Measurements from ENCODE around the gene LRP1B.

The LRP1B gene

DNA sequence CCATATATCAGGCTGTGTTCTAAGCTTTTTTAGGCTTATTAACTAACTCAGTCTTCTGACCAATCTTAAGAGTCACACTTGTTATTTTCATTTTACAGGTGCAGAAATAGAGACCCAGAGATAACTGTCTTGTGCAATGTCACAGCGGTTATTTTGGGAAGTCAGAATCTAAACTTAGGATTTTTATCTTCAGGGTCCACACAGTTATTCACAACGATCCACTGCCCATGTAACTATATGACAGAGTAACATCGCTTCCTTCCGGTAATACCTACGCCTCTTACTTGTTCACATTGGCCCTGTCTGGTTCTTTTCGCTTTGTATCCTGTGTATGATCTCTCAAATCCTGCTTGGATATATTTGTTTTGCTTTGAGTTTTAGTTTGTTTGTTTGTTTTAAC lies 631.7 kb downstream of the LRP1B start:
- no peak for DNase-seq

DNA sequence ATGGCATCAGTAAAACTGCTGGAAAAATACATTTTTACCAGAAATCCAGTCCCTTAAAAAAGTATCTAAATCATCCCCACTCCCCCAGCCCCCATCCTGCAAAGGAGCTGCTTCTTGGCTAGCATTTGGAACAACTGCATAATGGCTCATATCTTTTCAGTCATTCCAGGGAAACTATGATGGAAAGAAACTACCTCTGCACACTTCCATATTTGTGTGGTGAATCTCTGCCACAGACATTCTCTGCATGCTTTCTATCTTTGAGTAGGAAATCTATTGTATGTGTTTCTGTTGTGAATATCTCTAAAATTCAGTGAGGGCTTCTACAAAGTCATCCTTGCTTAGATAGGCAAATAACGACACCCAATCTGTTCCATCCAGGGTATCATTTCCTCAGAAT lies 632.3 kb downstream of the LRP1B start:
- DNase-seq: no peak

DNA sequence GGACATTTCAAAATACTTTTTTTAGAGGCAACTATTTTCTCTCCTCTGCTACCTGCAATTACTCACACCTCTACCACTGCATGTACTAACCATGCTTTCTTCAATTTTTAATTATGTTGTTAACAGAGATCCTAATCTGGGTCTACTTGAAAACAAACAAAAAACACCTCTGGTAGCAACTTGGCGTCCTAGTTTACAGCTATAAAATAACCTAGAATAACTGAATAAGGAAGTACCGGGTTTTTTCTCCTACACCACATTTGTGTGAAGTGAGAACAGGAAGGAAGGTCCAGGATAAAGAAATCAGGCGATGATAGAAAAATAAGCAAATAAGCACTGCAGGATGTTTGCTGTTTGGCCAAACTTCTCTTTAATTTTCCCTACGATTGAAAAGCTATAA lies 633.5 kb downstream of the LRP1B start:
- no peak for DNase-seq

DNA sequence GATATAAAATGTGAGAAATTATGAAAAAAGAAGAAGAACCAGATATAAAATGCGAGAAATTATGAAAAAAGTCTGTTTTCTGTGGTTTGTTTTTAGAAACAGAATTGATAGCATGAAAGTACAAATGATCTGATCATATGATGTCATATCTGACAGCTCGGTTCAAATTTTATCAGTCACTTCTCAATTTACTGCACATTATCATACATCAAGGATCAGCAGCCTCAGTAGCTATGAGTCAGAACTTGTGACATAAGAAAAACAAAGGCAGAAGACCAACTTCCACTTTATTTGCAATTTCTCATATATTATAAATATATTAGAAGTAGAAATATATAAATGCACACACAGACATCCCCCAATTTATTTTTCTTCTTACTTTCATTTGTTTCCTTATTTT lies 634.0 kb downstream of the LRP1B start:
- no peak for DNase-seq

DNA sequence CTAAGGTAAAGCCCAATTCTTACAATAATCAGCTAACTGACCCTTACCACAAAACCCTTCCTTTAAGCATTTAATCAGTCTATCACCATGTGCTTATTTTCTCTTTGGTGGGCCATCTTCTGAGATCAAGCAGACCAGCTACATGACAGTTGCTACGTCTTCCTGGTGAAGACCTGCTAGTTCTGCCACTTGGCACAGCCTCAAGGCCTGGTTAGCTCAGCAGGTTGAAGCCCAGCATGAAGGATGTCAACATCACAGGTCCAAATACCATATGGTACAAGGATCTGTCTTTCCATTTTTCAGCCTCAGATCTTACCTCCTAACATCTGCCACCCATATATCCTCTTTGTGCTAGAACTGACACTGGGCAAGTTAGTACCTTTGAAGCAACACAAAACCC lies 636.9 kb downstream of the LRP1B start:
- no peak for DNase-seq

DNA sequence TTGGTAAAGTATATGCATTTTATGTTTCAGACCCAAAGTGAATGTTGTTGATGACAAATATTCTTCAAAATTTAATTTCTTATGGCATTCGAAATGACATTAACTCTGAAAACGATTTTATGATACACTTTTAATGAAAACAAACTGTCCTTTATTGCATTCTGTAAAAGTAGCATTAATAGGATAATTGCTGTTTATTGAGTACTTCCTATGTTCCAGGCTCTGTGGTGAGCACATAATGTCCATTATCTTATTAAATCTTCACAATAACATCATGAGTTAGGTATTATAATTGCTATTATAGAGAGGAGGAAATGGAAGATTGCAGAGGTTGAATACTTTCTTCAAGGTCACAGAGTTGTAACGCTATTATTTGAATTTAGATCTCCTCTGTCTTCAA lies 638.0 kb downstream of the LRP1B start:
- no peak for DNase-seq

DNA sequence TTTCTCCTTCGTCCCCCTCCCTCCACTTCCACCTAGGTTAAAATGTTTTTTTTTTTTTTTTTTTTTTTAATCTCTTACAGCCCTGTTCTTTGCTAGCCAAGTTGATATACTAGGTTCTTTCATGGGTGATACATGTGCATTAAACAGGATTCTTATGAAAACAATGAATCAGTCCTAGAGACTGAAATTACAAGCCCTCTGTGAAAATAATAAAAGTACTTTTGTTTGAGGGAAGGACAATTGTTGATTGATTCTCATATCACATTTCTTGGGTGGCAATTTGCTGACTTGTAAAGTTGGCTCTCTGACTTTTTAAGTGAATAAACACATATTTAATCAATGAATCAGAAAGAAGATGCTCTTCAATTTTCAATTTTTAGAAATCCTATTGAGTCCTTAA lies 639.9 kb downstream of the LRP1B start:
- no peak for DNase-seq

DNA sequence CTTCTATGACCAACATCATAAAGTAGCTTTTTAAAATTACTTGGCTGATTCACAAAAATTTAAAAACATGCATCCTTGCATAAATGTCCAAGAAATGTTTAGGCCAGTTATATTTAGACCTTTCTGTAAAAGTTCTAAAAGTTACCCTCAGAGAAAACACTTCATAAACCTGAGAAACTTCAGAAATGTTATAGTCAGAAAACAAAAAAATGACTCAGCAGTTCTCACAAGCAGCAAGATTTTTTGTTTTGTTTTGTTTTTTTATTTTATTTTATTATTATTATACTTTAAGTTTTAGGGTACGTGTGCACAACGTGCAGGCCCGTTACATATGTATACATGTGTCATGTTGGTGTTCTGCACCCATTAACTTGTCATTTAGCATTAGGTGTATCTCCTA lies 648.1 kb downstream of the LRP1B start:
- no peak for DNase-seq

DNA sequence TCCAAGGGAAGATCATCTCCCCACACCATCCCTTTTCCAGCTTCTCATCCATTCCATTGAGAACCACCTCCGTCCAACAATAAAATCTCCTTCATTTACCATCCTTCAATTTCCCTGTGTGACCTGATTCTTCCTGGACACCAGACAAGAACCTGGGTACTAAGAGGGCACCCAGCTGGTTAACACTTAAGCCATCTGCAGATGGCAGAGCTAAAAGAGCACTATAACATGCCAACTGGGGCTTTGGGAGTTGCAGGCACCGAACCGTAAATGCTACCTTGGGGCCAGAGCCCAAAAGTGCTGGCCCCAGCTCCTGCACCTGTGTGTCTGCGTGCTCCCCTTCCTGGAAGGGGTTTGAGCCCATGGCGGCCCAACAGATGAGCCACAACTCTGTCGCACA lies 655.0 kb downstream of the LRP1B start:
- no peak for DNase-seq

DNA sequence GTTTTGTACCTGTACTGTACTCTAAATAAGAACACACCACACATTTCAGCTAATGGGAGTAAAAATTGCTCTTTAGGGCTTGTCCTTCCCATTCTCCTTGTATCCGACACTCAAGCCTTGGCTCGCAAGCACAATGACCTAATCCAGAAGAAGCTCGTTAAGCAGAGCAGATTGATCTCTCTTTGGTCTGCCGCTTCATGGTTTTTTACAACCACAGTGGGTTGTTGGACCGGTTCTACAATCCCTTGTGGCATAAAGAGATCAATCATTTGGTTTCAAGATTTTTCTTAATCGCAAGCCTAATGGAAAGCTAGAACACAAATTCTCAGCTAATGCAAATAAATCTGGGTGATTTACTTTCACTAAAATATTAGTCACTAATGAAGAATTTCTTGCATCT lies 662.1 kb downstream of the LRP1B start:
- no peak for DNase-seq

DNA sequence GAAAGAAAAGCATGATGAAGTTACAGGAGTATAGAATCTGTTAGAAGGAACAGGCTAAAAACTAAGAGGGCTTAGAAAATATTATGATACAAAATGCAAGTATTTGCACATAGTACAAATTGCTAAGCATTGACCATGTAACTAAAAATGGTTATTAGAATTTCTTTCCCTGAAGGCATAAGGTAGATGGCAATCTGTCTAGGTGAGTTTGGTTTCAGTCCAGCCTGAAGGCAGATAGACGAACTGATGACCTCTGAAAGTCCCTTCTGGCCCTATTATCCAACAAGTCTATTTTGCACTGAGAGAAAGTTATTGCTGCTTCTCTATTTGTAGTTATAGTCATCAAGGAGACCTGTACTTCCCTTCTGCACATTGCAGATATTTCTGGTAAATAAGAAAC lies 663.5 kb downstream of the LRP1B start:
- no peak for DNase-seq

DNA sequence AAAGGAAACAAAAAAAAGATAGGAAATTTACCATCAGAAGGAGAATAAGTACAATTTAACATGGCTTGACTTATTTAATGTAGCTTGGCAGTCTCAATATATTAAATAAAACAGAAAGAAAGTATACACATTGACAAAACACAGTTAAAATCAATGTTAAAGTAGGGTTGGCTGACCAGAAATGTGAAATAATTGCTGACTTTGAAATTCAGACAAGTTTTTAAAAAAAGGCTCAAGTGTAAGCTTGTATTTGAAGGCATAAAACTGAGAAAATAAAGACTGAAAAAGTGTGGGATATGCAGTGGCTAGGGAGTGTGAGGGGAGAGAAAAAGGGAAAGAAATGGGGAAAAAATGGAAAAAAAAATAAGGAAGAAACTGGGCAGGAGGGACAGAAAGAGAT lies 665.8 kb downstream of the LRP1B start:
- DNase-seq: no peak

DNA sequence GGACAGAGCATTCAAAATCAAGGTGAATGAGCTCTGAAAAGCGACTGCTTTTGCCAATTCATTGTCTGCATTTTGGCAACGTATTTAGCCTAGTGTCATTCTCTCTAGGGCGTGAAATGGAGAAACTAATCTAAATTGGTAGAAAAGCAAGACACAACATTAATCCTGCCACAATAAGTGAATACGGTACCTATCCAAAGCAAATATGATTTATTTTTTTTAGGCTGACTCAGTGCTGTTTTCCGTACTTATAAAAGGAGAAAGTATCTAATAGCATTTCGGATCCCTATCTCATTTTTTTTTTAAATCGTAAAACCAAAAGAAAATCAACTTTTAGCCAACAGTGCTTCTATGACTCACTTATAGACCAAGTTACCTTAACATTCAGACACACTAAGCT lies 672.5 kb downstream of the LRP1B start:
- DNase-seq: no peak

DNA sequence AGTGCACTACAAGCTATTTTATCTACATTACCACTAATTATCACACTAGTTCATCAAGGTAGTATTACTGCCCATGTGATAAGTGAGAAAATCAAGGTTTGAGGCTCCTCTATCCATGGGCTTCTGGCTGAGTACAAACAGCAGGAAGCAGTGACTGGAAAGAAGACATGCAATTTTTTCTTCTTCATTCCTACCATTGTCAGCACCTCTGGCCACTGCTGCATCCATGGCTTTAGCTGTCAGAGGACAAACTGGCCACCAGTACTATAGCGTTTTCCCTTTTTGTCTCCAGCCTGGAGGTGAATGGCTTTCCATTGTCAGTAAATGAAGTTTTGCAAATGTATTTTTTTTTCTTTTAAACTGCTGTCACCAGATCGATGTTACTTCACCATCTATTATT lies 674.9 kb downstream of the LRP1B start:
- DNase-seq: no peak

DNA sequence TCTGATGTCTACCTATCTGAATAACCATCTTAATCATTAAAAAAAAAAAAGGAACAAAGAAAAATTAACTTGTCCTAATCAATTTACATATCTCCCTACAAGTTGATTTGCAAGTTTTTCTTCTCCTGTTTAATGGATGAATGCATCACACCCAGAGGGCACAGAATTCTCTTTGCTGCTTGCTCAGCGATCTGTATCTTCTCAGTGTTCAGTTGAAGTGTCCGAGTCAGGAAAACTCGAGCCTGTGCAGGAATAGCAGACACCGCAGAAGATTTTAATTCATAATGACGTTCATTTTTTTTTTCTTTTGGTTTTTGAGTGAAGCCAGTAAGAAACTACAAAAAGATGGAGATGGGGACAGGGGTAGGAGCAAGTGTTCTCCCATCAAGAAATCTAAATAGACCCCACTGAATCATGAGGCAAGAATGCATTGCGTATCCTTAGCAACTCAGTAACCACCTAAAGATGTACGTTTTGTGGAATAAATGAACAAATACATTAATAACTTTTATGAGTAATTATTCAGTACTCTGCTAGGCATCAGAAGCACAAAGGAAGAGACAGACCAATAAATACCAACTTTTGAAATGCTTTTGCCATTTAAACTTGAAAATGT lies 675.5 kb downstream of the LRP1B start:
- DNase-seq: no peak

DNA sequence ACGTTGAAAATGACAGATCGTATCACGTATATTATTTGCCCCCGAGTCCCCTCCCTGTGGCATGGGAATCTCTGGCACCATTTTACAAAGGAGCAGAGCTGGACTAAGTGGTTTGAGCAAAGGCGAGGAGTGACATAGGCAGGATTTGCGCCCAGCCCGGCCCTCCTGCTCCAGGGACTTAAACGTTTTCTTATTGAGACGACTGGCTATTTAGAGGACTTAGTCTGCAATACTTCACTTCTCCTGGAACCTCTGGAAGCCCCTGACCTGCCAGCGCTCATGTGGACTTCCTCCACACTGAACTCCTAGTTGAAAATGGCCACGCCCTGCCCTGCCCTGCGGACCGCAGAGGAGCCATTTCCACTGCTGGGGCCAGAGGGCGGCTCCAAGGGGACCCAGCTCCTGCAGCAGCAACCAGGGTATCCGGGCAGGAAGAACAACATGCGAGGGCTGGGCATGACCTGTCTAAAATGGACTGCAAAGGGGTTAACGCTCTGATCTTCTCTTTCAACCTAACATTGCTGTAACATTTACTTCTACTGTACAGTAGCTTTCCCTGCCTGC lies 690.7 kb downstream of the LRP1B start:
- DNase-seq: no peak

DNA sequence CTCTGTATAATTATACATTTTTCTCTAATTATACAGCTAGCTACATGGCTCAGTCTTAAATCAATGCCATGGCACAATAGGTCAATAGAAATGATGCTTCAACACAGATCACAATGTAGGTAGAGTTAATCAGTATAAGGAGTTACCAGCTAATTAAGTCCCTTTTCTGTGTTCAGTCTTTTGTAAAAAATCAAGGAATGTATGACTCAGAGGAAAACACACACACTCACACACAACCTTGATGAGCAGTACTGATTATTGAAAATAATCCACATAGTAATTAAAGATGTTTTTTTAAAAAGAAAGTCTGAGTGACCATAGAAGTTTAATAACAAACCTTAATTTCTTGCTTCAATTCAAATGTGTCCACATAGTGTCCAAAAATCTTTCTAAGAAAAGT lies 691.3 kb downstream of the LRP1B start:
- DNase-seq: no peak

DNA sequence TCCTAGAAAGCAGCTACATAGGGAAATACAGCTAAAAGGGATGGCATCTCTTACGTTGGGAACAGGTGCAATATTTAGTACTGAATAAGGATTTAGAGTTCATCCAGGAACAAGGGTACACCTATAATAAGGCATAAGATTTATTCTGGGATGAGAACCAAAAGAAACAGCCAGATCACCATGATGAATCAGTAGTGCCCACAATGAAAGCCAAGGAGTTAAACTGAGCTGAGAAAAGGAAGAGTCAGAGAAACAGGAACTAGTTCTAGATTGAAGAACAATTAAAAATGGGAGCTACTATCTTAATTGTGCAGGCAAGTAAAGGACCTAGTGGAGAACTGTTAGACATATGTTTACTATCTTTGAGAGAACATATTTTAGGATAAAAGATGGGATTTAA lies 692.3 kb downstream of the LRP1B start:
- DNase-seq: no peak

DNA sequence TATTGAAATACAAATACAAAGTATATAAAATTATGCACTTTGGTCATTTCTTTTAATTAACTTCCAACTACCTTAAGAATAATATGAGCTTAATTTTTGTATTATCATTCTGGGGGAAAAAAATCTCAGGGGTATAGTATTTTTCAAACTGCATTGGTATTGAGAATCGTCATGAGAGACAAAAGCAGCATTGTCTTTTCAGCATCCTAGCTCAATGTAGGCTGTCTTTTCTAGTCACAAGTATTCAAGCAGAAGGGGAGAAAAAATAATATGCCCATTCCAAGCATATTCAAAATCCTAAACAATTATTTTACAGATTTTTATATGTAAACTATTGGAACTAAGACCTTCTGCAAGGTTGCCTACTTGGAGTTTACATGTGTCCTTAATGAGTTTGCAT lies 693.3 kb downstream of the LRP1B start:
- DNase-seq: no peak

DNA sequence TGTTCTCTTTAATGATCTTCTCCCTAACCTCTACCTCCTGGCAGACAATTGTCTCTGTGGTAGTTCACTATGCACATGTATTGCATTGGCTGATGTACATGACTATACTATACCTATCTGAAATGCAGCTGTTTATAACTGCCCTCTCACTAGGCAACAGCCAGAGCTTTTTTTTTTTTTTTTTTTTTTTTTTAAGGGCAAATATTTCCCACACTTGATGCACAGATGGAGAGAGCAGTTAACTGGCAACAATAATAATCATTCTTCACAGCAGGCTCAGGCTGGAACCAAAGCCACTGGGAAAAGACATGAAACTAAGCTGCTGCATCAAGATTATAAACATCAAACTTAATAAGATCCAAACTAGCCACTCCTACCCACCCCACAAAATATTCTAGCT lies 707.7 kb downstream of the LRP1B start:
- DNase-seq: no peak

DNA sequence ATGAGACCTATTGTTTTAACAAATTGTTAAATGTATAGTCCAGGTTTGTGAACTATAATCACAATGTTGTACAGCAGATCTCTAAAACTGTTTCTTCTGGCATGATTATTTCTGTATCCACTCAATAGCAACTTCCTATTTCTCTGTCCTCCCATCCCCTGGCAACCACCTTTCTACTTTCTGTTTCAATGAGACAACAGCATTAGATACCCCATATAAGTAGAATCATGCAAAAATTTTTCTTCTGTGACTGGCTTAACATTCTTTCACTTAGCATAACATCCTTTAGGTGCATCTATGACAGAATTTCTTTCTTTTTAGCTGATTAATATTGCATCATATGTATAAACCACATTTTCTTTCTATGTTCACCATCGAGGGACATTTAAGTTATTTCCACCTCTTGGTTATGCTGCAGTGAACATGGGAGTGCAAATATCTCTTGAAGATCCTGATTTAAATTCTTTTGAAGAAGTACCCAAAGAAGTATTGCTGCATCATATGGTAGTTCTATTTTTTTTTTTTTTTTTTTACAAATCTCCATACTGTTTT lies 713.5 kb downstream of the LRP1B start:
- no peak for DNase-seq

DNA sequence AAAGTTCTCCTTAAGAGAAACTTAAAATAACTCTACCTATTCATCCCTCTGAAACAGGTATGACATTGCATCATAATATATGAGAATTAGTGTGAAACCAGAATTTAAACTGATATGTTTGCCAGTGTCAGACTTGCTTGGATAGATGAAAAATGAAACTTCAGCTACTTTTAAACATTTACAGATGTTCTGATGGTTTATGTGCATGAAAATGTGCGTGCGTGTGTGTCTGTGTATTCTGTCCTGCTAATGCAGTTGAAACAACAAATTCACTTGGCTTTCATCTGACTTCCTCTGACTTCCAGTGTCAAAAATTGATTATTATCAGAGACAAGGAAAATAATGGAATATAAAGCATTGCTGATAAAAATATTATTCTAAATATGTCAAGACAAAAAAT lies 719.4 kb downstream of the LRP1B start:
- DNase-seq: no peak

DNA sequence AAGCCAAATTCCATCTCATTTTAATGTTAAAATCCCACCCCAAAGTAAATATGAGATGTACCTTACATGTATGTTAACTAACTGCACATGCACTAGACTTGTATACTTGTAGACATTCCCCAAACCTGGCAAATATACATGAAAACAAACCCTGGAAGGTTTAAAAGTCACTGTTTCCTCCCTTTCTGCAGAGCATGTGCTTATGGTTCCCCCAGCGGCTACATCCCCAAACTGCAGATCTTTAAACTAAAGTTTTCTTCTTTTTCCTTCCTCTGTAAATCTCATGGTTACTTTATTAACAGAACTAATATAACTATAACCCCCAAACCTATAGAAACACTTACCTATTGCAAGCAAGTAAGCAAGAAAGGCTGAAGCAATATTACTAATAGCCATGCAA lies 731.5 kb downstream of the LRP1B start:
- no peak for DNase-seq

DNA sequence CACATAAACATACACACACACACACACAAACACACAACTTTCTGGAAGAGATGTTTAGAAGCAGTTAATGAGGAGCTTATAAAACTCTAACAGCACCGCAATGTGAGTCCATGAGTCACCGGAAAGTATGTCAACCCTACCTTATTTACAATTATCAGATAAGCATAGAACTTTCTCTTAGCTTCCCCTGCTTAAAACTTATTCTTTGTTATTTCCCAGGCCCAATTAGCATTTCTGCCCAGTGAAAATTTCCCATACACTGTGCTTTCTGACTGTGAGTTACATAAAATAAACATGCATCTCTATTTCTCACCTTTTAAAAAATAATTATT lies 737.6 kb downstream of the LRP1B start:
- DNase-seq: no peak

DNA sequence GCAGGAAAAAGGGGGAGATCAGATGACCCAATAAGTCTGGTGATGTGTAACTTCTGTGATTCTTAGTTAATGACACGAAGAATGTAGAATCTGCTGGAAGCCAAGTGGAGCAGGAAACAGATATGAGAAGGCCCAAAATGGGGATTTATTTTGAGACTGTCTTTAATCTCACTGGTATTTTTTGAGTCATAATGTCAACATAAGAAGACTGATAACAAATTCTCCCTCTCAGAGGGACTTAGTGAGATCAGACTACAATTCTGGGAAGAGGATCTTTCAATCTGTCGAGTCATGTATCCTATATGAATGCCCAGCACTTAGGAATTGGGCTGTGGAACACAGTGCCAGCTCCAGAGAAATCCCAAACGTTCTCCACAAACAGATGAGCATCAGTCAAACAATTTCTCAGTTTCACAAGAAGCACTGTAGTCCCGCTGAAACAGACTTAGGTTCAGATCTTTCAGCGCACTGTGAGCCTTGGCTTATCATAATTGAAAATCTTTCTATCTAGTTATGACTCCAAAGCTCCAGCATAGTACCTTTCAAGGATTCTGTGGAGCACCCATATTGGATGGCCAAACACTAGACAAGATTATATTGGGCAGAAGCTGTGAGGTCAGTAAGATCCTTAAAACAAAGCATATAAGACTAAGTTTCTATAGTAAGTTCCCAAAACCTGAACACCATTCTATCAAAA lies 738.2 kb downstream of the LRP1B start:
- no peak for DNase-seq
